LNCaP clone FGC (cell line): ENCODE data around the gene MEG3.

Experiments used
- DNase-seq: peaks from one replicate; pipeline ENCODE4 v3.0.0-alpha.2; 2011; ENCODE audit warnings: low read depth
- H3K4me3 ChIP-seq: 2 replicates; pipeline ENCODE4 v1.5.1; 2011; ENCODE audit warnings: mild to moderate bottlenecking, low read depth, low read length, control low read depth
- TF ChIP-seq, protein P1 (sequence below): IDR thresholded peaks from 2 replicates; pipeline ENCODE4 v1.5.1; 2012; ENCODE audit warnings: mild to moderate bottlenecking; ENCODE audit not compliant: control insufficient read depth, insufficient read depth; ENCODE audit errors: extremely low read depth

MEG3 gene

DNA sequence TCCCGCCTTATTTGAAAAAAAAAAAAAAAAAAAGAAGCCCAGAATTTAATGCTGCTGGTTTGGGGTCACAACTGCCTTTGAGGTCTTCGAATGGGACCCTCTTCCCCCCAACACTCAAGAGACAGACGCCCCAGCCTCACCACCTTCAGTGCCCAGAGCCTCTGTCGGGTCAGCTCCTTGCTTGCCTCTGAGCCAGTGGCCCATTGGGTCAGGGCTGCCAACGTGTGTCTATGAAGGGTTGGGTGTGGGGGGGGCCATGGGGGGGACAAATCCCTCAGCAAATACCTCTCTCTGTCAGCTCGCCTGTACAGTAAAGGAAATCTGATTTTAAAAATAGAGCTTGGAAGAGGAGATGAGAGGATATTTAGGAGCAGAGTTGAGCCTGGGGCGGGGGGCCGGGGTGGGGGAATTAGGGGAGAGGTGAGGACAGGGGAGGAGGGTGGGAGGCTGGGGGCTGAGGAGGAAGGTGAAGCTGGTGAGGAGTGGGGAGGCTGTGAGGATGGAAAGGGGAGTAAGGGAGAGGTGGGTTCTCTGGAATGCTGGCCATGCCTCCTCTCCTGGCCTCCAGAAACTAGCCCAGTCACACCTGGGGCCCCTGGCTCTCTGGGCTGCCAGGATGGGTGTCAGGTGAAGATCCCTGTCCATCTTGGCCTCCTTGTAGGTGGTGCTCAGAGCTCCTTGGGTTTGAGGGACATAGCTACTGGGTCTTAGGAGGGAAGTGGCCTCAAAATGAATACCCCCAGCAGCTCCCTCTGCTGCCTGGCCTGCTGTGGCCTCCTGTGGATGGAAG, 64.3 kb downstream of the MEG3 start:
- no peak overlapping the region for H3K4me3 ChIP-seq
- DNase-seq: no peak
- TF ChIP-seq, protein P1, sequence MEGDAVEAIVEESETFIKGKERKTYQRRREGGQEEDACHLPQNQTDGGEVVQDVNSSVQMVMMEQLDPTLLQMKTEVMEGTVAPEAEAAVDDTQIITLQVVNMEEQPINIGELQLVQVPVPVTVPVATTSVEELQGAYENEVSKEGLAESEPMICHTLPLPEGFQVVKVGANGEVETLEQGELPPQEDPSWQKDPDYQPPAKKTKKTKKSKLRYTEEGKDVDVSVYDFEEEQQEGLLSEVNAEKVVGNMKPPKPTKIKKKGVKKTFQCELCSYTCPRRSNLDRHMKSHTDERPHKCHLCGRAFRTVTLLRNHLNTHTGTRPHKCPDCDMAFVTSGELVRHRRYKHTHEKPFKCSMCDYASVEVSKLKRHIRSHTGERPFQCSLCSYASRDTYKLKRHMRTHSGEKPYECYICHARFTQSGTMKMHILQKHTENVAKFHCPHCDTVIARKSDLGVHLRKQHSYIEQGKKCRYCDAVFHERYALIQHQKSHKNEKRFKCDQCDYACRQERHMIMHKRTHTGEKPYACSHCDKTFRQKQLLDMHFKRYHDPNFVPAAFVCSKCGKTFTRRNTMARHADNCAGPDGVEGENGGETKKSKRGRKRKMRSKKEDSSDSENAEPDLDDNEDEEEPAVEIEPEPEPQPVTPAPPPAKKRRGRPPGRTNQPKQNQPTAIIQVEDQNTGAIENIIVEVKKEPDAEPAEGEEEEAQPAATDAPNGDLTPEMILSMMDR: no peak

DNA sequence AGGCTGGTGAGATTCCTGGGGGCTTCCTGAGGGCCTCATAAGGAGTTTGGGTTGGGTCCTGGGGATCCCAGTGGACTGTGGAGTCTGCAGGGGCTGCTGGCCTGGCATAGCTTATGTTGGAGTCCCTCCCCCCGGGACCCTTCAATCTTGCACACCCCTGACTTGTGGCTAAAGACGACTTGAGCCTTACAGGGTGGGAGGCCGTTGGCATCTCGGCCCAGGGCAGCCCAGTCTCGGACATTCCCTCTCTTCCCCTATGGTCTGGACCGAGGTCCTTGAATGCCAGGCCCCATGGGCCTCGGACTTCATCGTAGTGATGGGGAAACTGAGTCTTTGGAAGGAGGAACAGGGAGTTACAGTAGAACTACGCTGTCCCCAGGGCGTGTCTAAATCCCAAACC, 65.1 kb downstream of the MEG3 start:
- H3K4me3 ChIP-seq: no peak overlapping the region
- no peak for DNase-seq
- TF ChIP-seq, protein P1: no peak

DNA sequence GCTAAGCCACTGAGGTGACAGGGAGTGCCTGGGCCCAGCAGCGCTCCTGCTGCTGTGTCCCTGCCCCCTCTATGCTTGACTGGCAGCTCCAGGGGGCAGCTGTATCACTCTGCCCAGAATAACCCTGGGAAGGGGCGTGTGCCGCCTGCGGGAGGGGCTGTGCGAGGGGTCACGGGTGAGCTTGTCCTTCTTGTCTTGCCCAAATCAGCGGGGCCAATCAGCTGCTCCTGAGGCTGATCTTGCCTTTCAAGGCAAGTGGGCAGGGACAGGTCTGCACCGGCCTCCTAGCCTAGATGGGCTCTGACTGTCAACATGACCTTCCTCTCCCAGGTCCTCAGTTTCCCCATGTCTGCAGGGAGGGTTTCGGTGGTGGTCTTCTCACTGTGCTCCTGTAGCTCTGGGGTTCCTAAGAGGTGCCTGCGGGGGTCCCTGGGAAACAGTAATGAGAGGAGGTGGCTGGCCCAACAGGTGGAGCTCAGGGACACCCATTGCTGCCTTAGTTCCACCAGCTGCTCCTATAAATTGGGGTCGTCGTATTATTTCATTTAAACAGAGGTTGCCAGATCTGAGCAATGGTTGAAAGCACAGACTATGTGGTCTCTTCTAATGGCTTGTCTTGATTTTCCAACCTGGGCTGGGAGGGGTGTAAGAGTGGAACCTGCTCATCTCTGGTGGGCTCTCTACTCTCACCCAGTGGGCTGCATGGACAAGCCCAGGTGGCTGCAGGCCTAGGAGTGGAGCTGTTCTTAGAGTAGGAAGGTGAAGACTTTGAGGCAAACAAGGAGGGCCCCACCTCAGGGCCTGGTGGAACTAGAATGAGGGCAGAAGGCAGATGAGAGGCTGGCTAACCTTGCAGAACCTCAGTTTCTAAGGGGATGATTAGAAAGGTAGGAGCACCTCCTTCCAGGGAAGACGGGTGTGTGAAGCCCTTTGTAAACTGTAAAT, 65.9 kb downstream of the MEG3 start:
- DNase-seq: no peak
- H3K4me3 ChIP-seq: no peak overlapping the region
- TF ChIP-seq, protein P1: no peak

DNA sequence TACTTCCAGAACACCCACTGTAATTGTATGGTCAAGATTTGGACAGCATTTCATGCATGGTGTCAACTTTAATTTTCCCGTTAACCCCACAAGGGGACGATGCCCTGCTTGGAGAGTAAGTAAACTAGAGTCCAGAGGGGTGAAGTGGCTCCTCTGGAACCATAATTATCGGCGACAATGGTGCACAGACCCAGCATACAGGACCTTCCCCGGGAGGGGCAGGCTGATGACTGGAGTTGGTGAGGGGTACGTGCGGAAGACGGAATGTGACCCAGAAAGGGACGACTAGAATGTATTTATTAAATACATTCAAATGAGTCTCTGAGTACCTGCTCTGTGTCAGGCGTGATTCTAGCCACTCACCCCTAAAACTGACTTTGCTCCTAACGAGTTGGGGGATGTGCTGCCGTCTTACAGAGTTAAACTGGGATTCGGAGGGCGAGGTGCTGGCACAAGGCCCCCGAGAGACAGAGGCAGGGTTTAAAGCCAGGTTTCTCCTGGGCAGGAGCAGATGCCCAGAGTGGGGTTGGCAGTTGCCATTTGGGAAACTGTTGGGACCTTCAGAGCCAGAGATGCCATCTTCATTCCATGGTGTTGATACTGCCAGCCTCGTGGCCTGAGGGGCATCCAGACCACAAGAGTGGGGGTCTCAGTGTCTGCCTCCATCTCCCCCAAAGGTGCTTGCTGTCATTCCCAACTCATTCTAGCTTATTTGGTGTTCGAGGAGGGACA, 66.7 kb downstream of the MEG3 start:
- TF ChIP-seq, protein P1: no peak
- no peak overlapping the region for H3K4me3 ChIP-seq
- DNase-seq: no peak

DNA sequence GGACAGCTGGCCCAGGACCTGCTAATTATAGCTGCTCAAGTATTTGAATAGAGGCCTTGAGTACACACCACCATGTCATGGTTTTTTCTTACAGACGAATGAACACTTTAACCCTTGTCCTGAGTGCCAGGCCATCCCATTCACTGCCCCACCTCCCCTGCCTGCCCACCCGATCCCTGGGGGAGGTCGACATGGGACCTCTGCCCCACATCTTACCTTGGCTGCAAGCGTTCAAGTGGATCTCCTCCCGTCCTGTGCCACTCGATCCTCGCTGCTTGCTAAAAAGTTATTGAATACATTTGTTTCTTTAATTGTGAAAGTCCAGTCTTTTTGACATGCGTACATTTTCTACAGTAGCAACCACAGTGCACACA, 67.3 kb downstream of the MEG3 start:
- no peak overlapping the region for H3K4me3 ChIP-seq
- TF ChIP-seq, protein P1: no peak
- no peak for DNase-seq

DNA sequence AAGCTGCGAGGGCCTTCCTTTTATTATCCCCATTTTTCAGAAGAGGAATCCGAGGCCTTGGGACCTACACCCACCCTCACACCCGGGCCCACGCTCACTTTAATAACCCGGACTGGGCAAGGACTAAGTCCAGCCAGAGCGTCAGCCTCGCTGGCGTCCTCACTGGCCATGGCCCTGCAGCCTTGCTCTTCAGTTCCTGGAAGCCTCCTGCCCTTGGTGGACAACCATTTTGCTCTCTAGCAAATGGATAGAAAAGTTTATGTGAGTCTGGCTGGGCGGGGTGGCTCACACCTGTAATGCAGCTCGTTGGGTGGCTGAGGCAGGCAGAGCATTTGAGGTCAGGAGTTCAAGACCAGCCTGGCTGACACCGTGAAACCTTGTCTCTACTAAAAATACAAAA, 67.8 kb downstream of the MEG3 start:
- TF ChIP-seq, protein P1: no peak
- H3K4me3 ChIP-seq: no peak overlapping the region
- DNase-seq: no peak
